GM23338 (cell line): ENCODE results near the gene LGALS1. TPM values are rescaled to one million over a fixed set of nuclear protein-coding genes. Genes with fewer than 3 reads are reported as not detected.

Experiments
- ATAC-seq: fragments of 200-7000 bp; cut with Tn5 transposase; 3 replicates; pipeline ENCODE4 v1.9.1; 2020
- DNase-seq: peaks from one replicate; pipeline ENCODE4 v3.0.0-alpha.2; 2015; ENCODE audit warnings: low spot score
- H2AFZ ChIP-seq: fragments of 200-600 bp; sonication (generic); 2 replicates; pipeline ENCODE4 v1.8.0; 2016; ENCODE audit warnings: antibody characterized with exemption, mild to moderate bottlenecking, moderate library complexity
- H3F3A ChIP-seq: fragments of 200-600 bp; sonication (generic); replicated peaks from 2 replicates; pipeline ENCODE4 v1.8.0; 2017; ENCODE audit warnings: antibody characterized with exemption, mixed run types, low read depth
- H3K27ac ChIP-seq: fragments of 200-600 bp; sonication (generic); 2 replicates; pipeline ENCODE4 v1.6.1; 2016; ENCODE audit warnings: low read depth
- H3K27me3 ChIP-seq: fragments of 200-600 bp; sonication (generic); 2 replicates; pipeline ENCODE4 v1.8.0; 2016; ENCODE audit warnings: mild to moderate bottlenecking, mixed run types, moderate library complexity; ENCODE audit not compliant: insufficient read depth
- H3K36me3 ChIP-seq: fragments of 200-600 bp; sonication (generic); 2 replicates; pipeline ENCODE4 v1.8.0; 2016; ENCODE audit warnings: mild to moderate bottlenecking; ENCODE audit not compliant: insufficient read depth
- H3K4me1 ChIP-seq: fragments of 200-600 bp; sonication (generic); 2 replicates; pipeline ENCODE4 v1.8.0; 2016; ENCODE audit warnings: mild to moderate bottlenecking, moderate library complexity; ENCODE audit not compliant: insufficient read depth
- H3K4me2 ChIP-seq: fragments of 200-600 bp; sonication (generic); 2 replicates; pipeline ENCODE4 v1.7.1; 2017; ENCODE audit warnings: mixed run types
- H3K4me3 ChIP-seq: fragments of 200-600 bp; sonication (generic); 2 replicates; pipeline ENCODE4 v1.6.1; 2016; ENCODE audit warnings: mixed run types
- H3K79me2 ChIP-seq: fragments of 200-600 bp; sonication (generic); replicated peaks from 2 replicates; pipeline ENCODE4 v1.8.0; 2017; ENCODE audit warnings: mild to moderate bottlenecking; ENCODE audit not compliant: insufficient read depth
- H3K9me2 ChIP-seq: fragments of 200-600 bp; sonication (generic); 2 replicates; pipeline ENCODE4 v1.8.0; 2017; ENCODE audit not compliant: insufficient read depth
- H4K20me1 ChIP-seq: fragments of 200-600 bp; sonication (generic); replicated peaks from 2 replicates; pipeline ENCODE4 v1.8.0; 2017; ENCODE audit warnings: mild to moderate bottlenecking; ENCODE audit not compliant: insufficient read depth
- H3K27ac Mint-ChIP-seq: 2 replicates; pipeline ENCODE4 v1.8.0; 2020; ENCODE audit warnings: inconsistent platforms, mild to moderate bottlenecking, moderate library complexity, mixed read lengths
- H3K27me3 Mint-ChIP-seq: 3 replicates; pipeline ENCODE4 v1.8.0; 2022; ENCODE audit warnings: low read depth, mild to moderate bottlenecking, moderate library complexity, mixed read lengths, inconsistent platforms; ENCODE audit not compliant: insufficient read depth, poor library complexity
- H3K36me3 Mint-ChIP-seq: 3 replicates; pipeline ENCODE4 v1.8.0; 2021; ENCODE audit warnings: low read depth, mild to moderate bottlenecking, inconsistent platforms, moderate library complexity, mixed read lengths
- H3K4me1 Mint-ChIP-seq: 3 replicates; pipeline ENCODE4 v1.8.0; 2020; ENCODE audit warnings: mild to moderate bottlenecking, inconsistent platforms, mixed read lengths
- H3K4me3 Mint-ChIP-seq: 3 replicates; pipeline ENCODE4 v1.8.0; 2021; ENCODE audit warnings: moderate library complexity, mild to moderate bottlenecking, inconsistent platforms, mixed read lengths
- H3K9me3 Mint-ChIP-seq: 3 replicates; pipeline ENCODE4 v1.8.0; 2020; ENCODE audit warnings: moderate library complexity, mild to moderate bottlenecking, inconsistent platforms, mixed read lengths
- CREB1 ChIP-seq: fragments of 250-450 bp; sonication (Bioruptor Pico); IDR thresholded peaks from 2 replicates; pipeline ENCODE4 v1.5.0; 2020; ENCODE audit warnings: low read depth, mild to moderate bottlenecking, moderate library complexity
- EZH2 ChIP-seq: fragments of 200-600 bp; sonication (generic); IDR thresholded peaks from one replicate; pipeline ENCODE4 v1.8.0; 2017; ENCODE audit warnings: antibody characterized with exemption, mild to moderate bottlenecking, low read depth; ENCODE audit not compliant: unreplicated experiment
- EZH2phosphoT487 ChIP-seq: fragments of 200-600 bp; sonication (generic); IDR thresholded peaks from one replicate; pipeline ENCODE4 v1.8.1; 2018; ENCODE audit warnings: antibody characterized with exemption; ENCODE audit not compliant: unreplicated experiment
- JUNB ChIP-seq: IDR thresholded peaks from one replicate; pipeline ENCODE4 v1.6.1; 2016; ENCODE audit warnings: antibody characterized with exemption; ENCODE audit not compliant: unreplicated experiment
- NANOG ChIP-seq: IDR thresholded peaks from 2 replicates; pipeline ENCODE4 v1.6.1; 2016; ENCODE audit warnings: antibody characterized with exemption, borderline replicate concordance
- POLR2AphosphoS5 ChIP-seq: IDR thresholded peaks from 2 replicates; pipeline ENCODE4 v1.6.1; 2016; ENCODE audit warnings: antibody characterized with exemption, low read depth
- STAT1 ChIP-seq: IDR thresholded peaks from one replicate; pipeline ENCODE4 v1.6.1; 2016; ENCODE audit warnings: antibody characterized with exemption; ENCODE audit not compliant: unreplicated experiment
- ZNF114 ChIP-seq: fragments of 250-450 bp; sonication (Bioruptor Pico); IDR thresholded peaks from 2 replicates; pipeline ENCODE4 v1.5.0; 2020; ENCODE audit warnings: mild to moderate bottlenecking, moderate library complexity
- ZNF331 ChIP-seq: fragments of 250-450 bp; sonication (Bioruptor Pico); IDR thresholded peaks from 2 replicates; pipeline ENCODE4 v1.5.0; 2020; ENCODE audit warnings: low read depth, mild to moderate bottlenecking, moderate library complexity
- polyA plus RNA-seq: library from polyadenylated mRNA; unstranded; fragments of >200 nt; fragmentation: Nextera tagmentation; extraction: Ambion mirVana; gene quantifications from 2 replicates; pipeline ENCODE4 v1.2.1, GENCODE V29; 2016
- total RNA-seq: library from RNA; depleted of rRNA; stranded (reverse); fragments of >200 nt; shearing (Covaris generic); gene quantifications from 2 replicates; pipeline ENCODE4 v1.2.3, GENCODE V29; 2014
- TF ChIP-seq, protein P1 (sequence below): fragments of 250-450 bp; sonication (Bioruptor Pico); IDR thresholded peaks from 2 replicates; pipeline ENCODE4 v1.5.0; 2020; ENCODE audit warnings: mild to moderate bottlenecking, moderate library complexity
- TF ChIP-seq, protein P2 (sequence below), 2 experiments: fragments of 200-600 bp in 1 of 2; sonication (generic) in 1 of 2; conservative IDR thresholded peaks; 2 replicates each; pipeline versions ENCODE4 v1.5.1 to v1.6.1; 2016 to 2017; ENCODE audit warnings: antibody characterized with exemption in 2 of 2, low read depth in 2 of 2, mild to moderate bottlenecking in 2 of 2, moderate library complexity in 1 of 2
- TF ChIP-seq, protein P3 (sequence below): IDR thresholded peaks from 2 replicates; pipeline ENCODE4 v1.6.1; 2016; ENCODE audit warnings: antibody characterized with exemption
- TF ChIP-seq, protein P4 (sequence below): IDR thresholded peaks from one replicate; pipeline ENCODE4 v1.6.1; 2018; ENCODE audit warnings: antibody characterized with exemption; ENCODE audit not compliant: unreplicated experiment

The LGALS1 gene
- total and polyA plus RNA-seq, 2 experiments from 2014 or later, result 31.2 to 62.5 TPM

DNA sequence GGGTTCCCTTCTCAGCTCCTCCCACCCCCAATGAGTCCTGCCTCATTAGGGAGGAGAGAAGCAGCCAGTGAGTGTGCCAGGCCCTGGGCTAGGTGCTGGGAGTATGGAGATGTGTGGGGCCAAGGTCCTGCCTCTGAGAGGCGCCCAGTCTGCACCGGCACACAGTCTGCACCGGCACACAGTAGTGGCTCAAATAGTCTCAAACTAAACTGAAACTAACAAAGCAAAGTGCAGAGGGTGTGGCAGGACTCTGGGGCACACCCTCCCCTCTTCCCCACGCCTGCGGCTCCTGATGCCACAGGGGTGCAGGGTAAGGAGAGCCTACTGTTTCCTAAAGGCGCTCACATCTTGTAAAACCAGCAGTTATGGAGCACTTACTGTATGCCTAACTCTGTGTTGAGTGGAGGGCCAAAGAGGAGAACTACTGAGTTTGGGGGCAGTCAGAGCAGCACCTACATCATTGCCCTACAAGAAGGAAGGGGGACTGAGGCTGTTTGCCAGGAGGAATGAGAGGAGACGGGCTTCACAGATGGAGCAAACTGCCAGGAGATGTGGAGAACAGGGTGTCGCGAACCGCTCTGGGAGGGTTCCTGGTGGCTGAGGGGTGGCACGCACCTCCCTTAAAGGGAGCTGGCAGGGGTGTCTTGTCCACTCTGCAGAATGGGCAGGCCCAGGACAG, 36.9 kb upstream of the LGALS1 start:
- no peaks in the 10 kb centered on the region for H3K9me3 Mint-ChIP-seq
- Histone ChIP-seq H3F3A (peaks cover 42% of the 10 kb centered on the region), H3K9me2 (no peaks in the 10 kb centered on the region), H3K4me2 (peak overlapping the region; percentile 97), H3K79me2 (peaks cover 6% of the 10 kb centered on the region; the same call in 1 of the 2 replicates), H3K4me3 (peak overlapping the region; percentile 89), H4K20me1 (no peaks in the 10 kb centered on the region; the same call in 1 of the 2 replicates), H3K27ac (no peak overlapping the region), H3K4me1 (peaks cover 28% of the 10 kb centered on the region), H3K27me3 (no peaks in the 10 kb centered on the region), H2AFZ (no peak overlapping the region; the same call in 1 of the 2 replicates), H3K36me3 (no peaks in the 10 kb centered on the region)
- DNase-seq, result no peak
- TF ChIP-seq, protein P1, sequence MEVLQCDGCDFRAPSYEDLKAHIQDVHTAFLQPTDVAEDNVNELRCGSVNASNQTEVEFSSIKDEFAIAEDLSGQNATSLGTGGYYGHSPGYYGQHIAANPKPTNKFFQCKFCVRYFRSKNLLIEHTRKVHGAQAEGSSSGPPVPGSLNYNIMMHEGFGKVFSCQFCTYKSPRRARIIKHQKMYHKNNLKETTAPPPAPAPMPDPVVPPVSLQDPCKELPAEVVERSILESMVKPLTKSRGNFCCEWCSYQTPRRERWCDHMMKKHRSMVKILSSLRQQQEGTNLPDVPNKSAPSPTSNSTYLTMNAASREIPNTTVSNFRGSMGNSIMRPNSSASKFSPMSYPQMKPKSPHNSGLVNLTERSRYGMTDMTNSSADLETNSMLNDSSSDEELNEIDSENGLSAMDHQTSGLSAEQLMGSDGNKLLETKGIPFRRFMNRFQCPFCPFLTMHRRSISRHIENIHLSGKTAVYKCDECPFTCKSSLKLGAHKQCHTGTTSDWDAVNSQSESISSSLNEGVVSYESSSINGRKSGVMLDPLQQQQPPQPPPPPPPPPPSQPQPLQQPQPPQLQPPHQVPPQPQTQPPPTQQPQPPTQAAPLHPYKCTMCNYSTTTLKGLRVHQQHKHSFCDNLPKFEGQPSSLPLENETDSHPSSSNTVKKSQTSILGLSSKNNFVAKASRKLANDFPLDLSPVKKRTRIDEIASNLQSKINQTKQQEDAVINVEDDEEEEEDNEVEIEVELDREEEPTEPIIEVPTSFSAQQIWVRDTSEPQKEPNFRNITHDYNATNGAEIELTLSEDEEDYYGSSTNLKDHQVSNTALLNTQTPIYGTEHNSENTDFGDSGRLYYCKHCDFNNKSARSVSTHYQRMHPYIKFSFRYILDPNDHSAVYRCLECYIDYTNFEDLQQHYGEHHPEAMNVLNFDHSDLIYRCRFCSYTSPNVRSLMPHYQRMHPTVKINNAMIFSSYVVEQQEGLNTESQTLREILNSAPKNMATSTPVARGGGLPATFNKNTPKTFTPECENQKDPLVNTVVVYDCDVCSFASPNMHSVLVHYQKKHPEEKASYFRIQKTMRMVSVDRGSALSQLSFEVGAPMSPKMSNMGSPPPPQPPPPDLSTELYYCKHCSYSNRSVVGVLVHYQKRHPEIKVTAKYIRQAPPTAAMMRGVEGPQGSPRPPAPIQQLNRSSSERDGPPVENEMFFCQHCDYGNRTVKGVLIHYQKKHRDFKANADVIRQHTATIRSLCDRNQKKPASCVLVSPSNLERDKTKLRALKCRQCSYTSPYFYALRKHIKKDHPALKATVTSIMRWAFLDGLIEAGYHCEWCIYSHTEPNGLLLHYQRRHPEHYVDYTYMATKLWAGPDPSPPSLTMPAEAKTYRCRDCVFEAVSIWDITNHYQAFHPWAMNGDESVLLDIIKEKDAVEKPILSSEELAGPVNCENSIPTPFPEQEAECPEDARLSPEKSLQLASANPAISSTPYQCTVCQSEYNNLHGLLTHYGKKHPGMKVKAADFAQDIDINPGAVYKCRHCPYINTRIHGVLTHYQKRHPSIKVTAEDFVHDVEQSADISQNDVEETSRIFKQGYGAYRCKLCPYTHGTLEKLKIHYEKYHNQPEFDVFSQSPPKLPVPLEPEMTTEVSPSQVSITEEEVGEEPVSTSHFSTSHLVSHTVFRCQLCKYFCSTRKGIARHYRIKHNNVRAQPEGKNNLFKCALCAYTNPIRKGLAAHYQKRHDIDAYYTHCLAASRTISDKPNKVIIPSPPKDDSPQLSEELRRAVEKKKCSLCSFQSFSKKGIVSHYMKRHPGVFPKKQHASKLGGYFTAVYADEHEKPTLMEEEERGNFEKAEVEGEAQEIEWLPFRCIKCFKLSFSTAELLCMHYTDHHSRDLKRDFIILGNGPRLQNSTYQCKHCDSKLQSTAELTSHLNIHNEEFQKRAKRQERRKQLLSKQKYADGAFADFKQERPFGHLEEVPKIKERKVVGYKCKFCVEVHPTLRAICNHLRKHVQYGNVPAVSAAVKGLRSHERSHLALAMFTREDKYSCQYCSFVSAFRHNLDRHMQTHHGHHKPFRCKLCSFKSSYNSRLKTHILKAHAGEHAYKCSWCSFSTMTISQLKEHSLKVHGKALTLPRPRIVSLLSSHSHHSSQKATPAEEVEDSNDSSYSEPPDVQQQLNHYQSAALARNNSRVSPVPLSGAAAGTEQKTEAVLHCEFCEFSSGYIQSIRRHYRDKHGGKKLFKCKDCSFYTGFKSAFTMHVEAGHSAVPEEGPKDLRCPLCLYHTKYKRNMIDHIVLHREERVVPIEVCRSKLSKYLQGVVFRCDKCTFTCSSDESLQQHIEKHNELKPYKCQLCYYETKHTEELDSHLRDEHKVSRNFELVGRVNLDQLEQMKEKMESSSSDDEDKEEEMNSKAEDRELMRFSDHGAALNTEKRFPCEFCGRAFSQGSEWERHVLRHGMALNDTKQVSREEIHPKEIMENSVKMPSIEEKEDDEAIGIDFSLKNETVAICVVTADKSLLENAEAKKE (CRISPR knock-in tag), result no peak
- TF ChIP-seq ZNF114 (CRISPR knock-in tag) (no peak), POLR2AphosphoS5 (no peak), CREB1 (CRISPR knock-in tag) (no peak), STAT1 (no peak), EZH2phosphoT487 (no peak), NANOG (no peak), EZH2 (no peak), ZNF331 (CRISPR knock-in tag) (no peak), JUNB (no peak)
- TF ChIP-seq, protein P2, sequence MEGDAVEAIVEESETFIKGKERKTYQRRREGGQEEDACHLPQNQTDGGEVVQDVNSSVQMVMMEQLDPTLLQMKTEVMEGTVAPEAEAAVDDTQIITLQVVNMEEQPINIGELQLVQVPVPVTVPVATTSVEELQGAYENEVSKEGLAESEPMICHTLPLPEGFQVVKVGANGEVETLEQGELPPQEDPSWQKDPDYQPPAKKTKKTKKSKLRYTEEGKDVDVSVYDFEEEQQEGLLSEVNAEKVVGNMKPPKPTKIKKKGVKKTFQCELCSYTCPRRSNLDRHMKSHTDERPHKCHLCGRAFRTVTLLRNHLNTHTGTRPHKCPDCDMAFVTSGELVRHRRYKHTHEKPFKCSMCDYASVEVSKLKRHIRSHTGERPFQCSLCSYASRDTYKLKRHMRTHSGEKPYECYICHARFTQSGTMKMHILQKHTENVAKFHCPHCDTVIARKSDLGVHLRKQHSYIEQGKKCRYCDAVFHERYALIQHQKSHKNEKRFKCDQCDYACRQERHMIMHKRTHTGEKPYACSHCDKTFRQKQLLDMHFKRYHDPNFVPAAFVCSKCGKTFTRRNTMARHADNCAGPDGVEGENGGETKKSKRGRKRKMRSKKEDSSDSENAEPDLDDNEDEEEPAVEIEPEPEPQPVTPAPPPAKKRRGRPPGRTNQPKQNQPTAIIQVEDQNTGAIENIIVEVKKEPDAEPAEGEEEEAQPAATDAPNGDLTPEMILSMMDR (conservative IDR thresholded peaks at IDR 0.05; ENCODE audit: low read depth in 2 of 2), result no peak
- TF ChIP-seq, protein P3, sequence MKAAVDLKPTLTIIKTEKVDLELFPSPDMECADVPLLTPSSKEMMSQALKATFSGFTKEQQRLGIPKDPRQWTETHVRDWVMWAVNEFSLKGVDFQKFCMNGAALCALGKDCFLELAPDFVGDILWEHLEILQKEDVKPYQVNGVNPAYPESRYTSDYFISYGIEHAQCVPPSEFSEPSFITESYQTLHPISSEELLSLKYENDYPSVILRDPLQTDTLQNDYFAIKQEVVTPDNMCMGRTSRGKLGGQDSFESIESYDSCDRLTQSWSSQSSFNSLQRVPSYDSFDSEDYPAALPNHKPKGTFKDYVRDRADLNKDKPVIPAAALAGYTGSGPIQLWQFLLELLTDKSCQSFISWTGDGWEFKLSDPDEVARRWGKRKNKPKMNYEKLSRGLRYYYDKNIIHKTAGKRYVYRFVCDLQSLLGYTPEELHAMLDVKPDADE, result no peak
- TF ChIP-seq, protein P4, sequence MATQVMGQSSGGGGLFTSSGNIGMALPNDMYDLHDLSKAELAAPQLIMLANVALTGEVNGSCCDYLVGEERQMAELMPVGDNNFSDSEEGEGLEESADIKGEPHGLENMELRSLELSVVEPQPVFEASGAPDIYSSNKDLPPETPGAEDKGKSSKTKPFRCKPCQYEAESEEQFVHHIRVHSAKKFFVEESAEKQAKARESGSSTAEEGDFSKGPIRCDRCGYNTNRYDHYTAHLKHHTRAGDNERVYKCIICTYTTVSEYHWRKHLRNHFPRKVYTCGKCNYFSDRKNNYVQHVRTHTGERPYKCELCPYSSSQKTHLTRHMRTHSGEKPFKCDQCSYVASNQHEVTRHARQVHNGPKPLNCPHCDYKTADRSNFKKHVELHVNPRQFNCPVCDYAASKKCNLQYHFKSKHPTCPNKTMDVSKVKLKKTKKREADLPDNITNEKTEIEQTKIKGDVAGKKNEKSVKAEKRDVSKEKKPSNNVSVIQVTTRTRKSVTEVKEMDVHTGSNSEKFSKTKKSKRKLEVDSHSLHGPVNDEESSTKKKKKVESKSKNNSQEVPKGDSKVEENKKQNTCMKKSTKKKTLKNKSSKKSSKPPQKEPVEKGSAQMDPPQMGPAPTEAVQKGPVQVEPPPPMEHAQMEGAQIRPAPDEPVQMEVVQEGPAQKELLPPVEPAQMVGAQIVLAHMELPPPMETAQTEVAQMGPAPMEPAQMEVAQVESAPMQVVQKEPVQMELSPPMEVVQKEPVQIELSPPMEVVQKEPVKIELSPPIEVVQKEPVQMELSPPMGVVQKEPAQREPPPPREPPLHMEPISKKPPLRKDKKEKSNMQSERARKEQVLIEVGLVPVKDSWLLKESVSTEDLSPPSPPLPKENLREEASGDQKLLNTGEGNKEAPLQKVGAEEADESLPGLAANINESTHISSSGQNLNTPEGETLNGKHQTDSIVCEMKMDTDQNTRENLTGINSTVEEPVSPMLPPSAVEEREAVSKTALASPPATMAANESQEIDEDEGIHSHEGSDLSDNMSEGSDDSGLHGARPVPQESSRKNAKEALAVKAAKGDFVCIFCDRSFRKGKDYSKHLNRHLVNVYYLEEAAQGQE, result no peak
- peak overlapping the region; percentile 78 for H3K4me3 Mint-ChIP-seq
- H3K36me3 Mint-ChIP-seq, result peaks cover 3% of the 10 kb centered on the region
- H3K4me1 Mint-ChIP-seq, result peaks cover 39% of the 10 kb centered on the region
- H3K27ac Mint-ChIP-seq, result no peak overlapping the region
- peak; percentile 0; the same call in 1 of the 3 replicates for ATAC-seq
- peaks cover 28% of the 10 kb centered on the region for H3K27me3 Mint-ChIP-seq
